ENCODE measurements around the gene PHC2. TPM values are rescaled to one million over a fixed set of nuclear protein-coding genes. Genes with fewer than 3 reads are reported as not detected.
A peak's percentile ranks its signal among the peaks of the same experiment; 100 is the strongest.

Gene PHC2
- total and polyA plus RNA-seq, 2 of the 13 experiments (the other 11 are each of a cell fraction or from before 2014, with no cell fraction given) = 52.5 to 84.9 TPM

- TF ChIP-seq ARID5B (CRISPR knock-in tag; IDR thresholded peaks at IDR 0.05) (0 out of 2 replicates have a peak, but pooled peaks have one; percentile 26), EZH2 (conservative IDR thresholded peaks at IDR 0.05; ENCODE audit: low read depth, low read length) (no peak), E2F1 (CRISPR knock-in tag; IDR thresholded peaks at IDR 0.05) (no peak), ZSCAN21 (CRISPR knock-in tag; IDR thresholded peaks at IDR 0.05; ENCODE audit: borderline replicate concordance) (no peak), ZNF558 (CRISPR knock-in tag; IDR thresholded peaks at IDR 0.05; ENCODE audit: borderline replicate concordance) (no peak), PHF5A (CRISPR knock-in tag; IDR thresholded peaks at IDR 0.05; ENCODE audit: low read depth, unreplicated experiment) (no peak), ZNF597 (CRISPR knock-in tag; IDR thresholded peaks at IDR 0.05) (no peak)
Observed at GRCh38 chr1:33441088-33441745, 10.3 kb upstream of the PHC2 start (continued).

Measured in HepG2 (cell line).